ENCODE measurements around the gene SCG2. TPM values are rescaled to one million over a fixed set of nuclear protein-coding genes. Genes with fewer than 3 reads are reported as not detected.

SCG2 gene
- total and polyA plus RNA-seq, 2 of the 4 experiments (the other 2 are of a cell fraction) = 0.36 to 0.46 TPM

DNA sequence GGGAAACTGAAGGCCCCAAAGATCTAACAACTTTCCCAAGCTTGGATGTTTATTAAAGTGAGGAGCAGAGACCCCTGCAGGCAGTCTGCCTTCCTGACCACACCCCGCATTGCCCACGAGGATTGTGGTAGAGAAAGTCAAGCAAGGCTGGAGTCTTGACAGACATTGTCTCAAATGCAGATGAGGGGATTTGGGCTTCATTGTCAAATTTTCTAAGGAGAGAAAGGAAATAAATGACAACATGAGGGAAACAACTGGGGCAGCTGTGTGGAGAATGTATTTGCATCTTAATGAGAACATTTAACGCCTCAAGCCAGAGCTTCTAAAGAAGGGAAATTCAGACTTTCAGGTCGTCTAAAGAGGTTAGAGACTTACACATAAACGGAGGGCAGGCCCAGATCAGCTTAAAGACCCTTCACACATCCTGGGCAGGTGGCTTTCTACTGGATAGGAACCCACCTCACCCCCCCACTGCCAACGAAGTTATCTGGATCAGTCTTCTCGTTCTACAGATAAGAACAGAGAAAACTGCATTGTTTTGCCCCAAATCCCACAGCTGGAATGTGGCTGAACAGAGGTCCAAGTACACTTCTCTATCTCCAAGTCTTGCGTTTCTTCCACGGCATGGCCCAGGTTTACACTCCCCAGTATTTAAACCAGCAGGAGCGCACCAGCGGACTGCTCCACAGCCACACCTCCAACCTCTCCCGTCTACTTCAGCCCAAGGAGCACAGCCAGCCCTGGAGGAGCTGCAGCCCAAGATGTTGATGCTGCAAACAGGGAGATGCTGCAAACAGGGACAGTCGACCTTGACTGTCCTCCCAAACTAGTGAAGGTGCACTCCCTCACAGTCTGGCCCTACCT is 16.2 kb upstream of the SCG2 start:
- POLR2A ChIA-PET (ENCODE audit: unreplicated experiment) = no interaction called here
- dilution Hi-C loops (cut with HindIII; ENCODE audit: low sequenced_read_pairs, unreplicated experiment) = no loop called here

More for the DNA sequence above, 16.2 kb upstream of the SCG2 start:
- Histone ChIP-seq H2BK120ac (ENCODE audit: low read depth, low read length) (no peak overlapping the region), H3K79me1 (ENCODE audit: low read depth in 1 of 2, low read length in 2 of 2) (no peaks in the 10 kb centered on the region), H3K18ac (ENCODE audit: low read depth, low read length) (no peak overlapping the region), H3K4ac (ENCODE audit: low read depth, low read length) (no peak overlapping the region), H4K5ac (ENCODE audit: low read depth, low read length) (no peak overlapping the region), H3K56ac (ENCODE audit: extremely low read depth, insufficient read depth, low read length) (no peak overlapping the region), H3K4me3 (ENCODE audit: insufficient read depth, low read depth, low read length) (no peak overlapping the region), H3K4me1 (ENCODE audit: control insufficient read depth, insufficient read depth, low read length) (peaks cover under 1% of the 10 kb centered on the region; the same call in 1 of the 2 replicates), H3K23ac (ENCODE audit: low read depth, low read length) (no peak overlapping the region), H3K4me2 (ENCODE audit: low read depth, low read length) (no peak overlapping the region), H3K9ac (ENCODE audit: low read depth, low read length) (no peak overlapping the region), H3K27me3 (ENCODE audit: control insufficient read depth, insufficient read depth, low read length) (peaks cover 2% of the 10 kb centered on the region), H4K91ac (ENCODE audit: insufficient read depth, low read depth, low read length) (no peak overlapping the region), H2AK9ac (replicated peaks; ENCODE audit: low read depth, low read length, poor library complexity) (no peak overlapping the region), H4K20me1 (ENCODE audit: insufficient read depth, low read length) (no peaks in the 10 kb centered on the region), H3K14ac (replicated peaks; ENCODE audit: low read depth, low read length) (no peak overlapping the region), H3K36me3 (ENCODE audit: control insufficient read depth, insufficient read depth, low read length) (no peaks in the 10 kb centered on the region), H2AFZ (replicated peaks; ENCODE audit: low read length, poor library complexity) (no peak overlapping the region), H3K9me1 (ENCODE audit: insufficient read depth, low read length) (no peaks in the 10 kb centered on the region), H2AK5ac (ENCODE audit: low read depth, low read length) (no peak overlapping the region), H4K8ac (ENCODE audit: low read depth in 2 of 2, low read length in 2 of 2) (no peak overlapping the region), H3K27ac (ENCODE audit: insufficient read depth, low read length) (no peak overlapping the region), H2BK5ac (ENCODE audit: low read depth, low read length, poor library complexity, severe bottlenecking) (no peak overlapping the region), H3K9me3 (ENCODE audit: control insufficient read depth, insufficient read depth, low read length) (no peaks in the 10 kb centered on the region), H2BK15ac (ENCODE audit: low read depth, low read length) (no peak overlapping the region), H2BK20ac (ENCODE audit: low read depth, low read length) (no peak overlapping the region)
- CTCF ChIA-PET = no interaction called here
- ATAC-seq (ENCODE audit: low read depth) (no peak), DNase-seq (no peak)
- intact Hi-C loops (cut with micrococcal nuclease) (loop anchor here (10.0 kb wide), 1 partner anchor 564 kb away; the partner anchor contains the start of gene KCNE4), in situ Hi-C loops (cut with MboI; ENCODE audit: low sequenced_read_pairs) (no loop called here)
- TF ChIP-seq SMC3 (IDR thresholded peaks at IDR 0.05; ENCODE audit: low read depth, low read length) (no peak), MXI1 (IDR thresholded peaks at IDR 0.05; ENCODE audit: borderline replicate concordance, low read depth, low read length) (no peak), MAZ (IDR thresholded peaks at IDR 0.05; ENCODE audit: borderline replicate concordance, low read depth, low read length) (no peak), CTCF (conservative IDR thresholded peaks at IDR 0.05; ENCODE audit: low read depth, low read length) (no peak)
- TF ChIP-seq, protein P1, sequence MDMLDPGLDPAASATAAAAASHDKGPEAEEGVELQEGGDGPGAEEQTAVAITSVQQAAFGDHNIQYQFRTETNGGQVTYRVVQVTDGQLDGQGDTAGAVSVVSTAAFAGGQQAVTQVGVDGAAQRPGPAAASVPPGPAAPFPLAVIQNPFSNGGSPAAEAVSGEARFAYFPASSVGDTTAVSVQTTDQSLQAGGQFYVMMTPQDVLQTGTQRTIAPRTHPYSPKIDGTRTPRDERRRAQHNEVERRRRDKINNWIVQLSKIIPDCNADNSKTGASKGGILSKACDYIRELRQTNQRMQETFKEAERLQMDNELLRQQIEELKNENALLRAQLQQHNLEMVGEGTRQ (IDR thresholded peaks at IDR 0.05; ENCODE audit: low read depth, low read length) = no peak
- 11% methylated on average over 4 of the region's 13 CpGs; no CpG with 5 or more reads in 1 of the 2 experiments for WGBS, 2 experiments (ENCODE audit: extremely low coverage in 2 of 2, insufficient read length in 1 of 2)
- no TSS peak for BruUV-seq (replicated peaks)

Measured in IMR-90 (cell line).